Astrocyte (in vitro differentiated cells and primary cell): ENCODE data around the gene ZDHHC8. TPM values are rescaled to one million over a fixed set of nuclear protein-coding genes. Genes with fewer than 3 reads are reported as not detected.
A peak's percentile ranks its signal among the peaks of the same experiment; 100 is the strongest.

ENCODE experiments used
- DNase-seq: peaks from one replicate; pipeline ENCODE4 v3.0.0-alpha.2; 2010; ENCODE audit warnings: low read depth
- FAIRE-seq: peaks from 2 replicates; lab custom pipeline; 2011; peaks lifted over from hg19 to GRCh38; lab: Jason Lieb, UNC
- H2AFZ ChIP-seq: 2 replicates; pipeline ENCODE4 v1.6.0; 2012; ENCODE audit warnings: low read depth, low read length, inconsistent platforms
- H3K27ac ChIP-seq: 2 replicates; pipeline ENCODE4 v1.5.1; 2011; ENCODE audit warnings: low read depth, low read length, inconsistent platforms
- H3K27me3 ChIP-seq: 2 replicates; pipeline ENCODE4 v1.6.0; 2011; ENCODE audit warnings: low read length, inconsistent platforms; ENCODE audit not compliant: insufficient read depth
- H3K36me3 ChIP-seq: 2 replicates; pipeline ENCODE4 v1.5.1; 2011; ENCODE audit warnings: low read length, inconsistent platforms; ENCODE audit not compliant: insufficient read depth
- H3K4me1 ChIP-seq: 2 replicates; pipeline ENCODE4 v1.5.1; 2011; ENCODE audit warnings: low read length, inconsistent platforms; ENCODE audit not compliant: insufficient read depth
- H3K4me2 ChIP-seq: 2 replicates; pipeline ENCODE4 v1.6.0; 2012; ENCODE audit warnings: low read length, inconsistent platforms
- H3K4me3 ChIP-seq: 2 replicates; pipeline ENCODE4 v1.5.1; 2011; ENCODE audit warnings: low read depth, mild to moderate bottlenecking, low read length, inconsistent platforms; ENCODE audit not compliant: insufficient read depth
- H3K79me2 ChIP-seq: 2 replicates; pipeline ENCODE4 v1.6.0; 2012; ENCODE audit warnings: mild to moderate bottlenecking, low read length, inconsistent platforms; ENCODE audit not compliant: insufficient read depth
- H3K9ac ChIP-seq: 2 replicates; pipeline ENCODE4 v1.6.0; 2012; ENCODE audit warnings: mild to moderate bottlenecking, low read length, inconsistent platforms
- H3K9me3 ChIP-seq: 2 replicates; pipeline ENCODE4 v1.5.1; 2012; ENCODE audit warnings: low read depth, mild to moderate bottlenecking, low read length, inconsistent platforms; ENCODE audit not compliant: insufficient read depth
- H4K20me1 ChIP-seq: 2 replicates; pipeline ENCODE4 v1.6.0; 2012; ENCODE audit warnings: low read length, inconsistent platforms; ENCODE audit not compliant: insufficient read depth
- H3K27ac Mint-ChIP-seq: one replicate; pipeline ENCODE4 v1.8.0; 2021; ENCODE audit warnings: mild to moderate bottlenecking, mixed read lengths; ENCODE audit not compliant: unreplicated experiment
- H3K27me3 Mint-ChIP-seq: one replicate; pipeline ENCODE4 v1.8.0; 2021; ENCODE audit warnings: low read depth, mixed read lengths; ENCODE audit not compliant: unreplicated experiment
- H3K36me3 Mint-ChIP-seq: one replicate; pipeline ENCODE4 v1.8.0; 2021; ENCODE audit warnings: low read depth, mixed read lengths; ENCODE audit not compliant: unreplicated experiment
- H3K4me1 Mint-ChIP-seq: one replicate; pipeline ENCODE4 v1.8.0; 2021; ENCODE audit warnings: low read depth, mixed read lengths; ENCODE audit not compliant: unreplicated experiment
- H3K4me3 Mint-ChIP-seq: one replicate; pipeline ENCODE4 v1.8.0; 2021; ENCODE audit warnings: mild to moderate bottlenecking, moderate library complexity, mixed read lengths; ENCODE audit not compliant: unreplicated experiment
- H3K9me3 Mint-ChIP-seq: one replicate; pipeline ENCODE4 v1.8.0; 2021; ENCODE audit warnings: mild to moderate bottlenecking, mixed read lengths; ENCODE audit not compliant: unreplicated experiment
- CTCF ChIP-seq: IDR thresholded peaks from 2 replicates; pipeline ENCODE4 v1.5.1; 2011; ENCODE audit warnings: low read depth, mild to moderate bottlenecking, inconsistent platforms, low read length, moderate library complexity; ENCODE audit not compliant: insufficient read depth
- EZH2 ChIP-seq: IDR thresholded peaks from 2 replicates; pipeline ENCODE4 v1.6.1; 2012; ENCODE audit warnings: mild to moderate bottlenecking, low read length, inconsistent platforms; ENCODE audit not compliant: insufficient read depth
- total RNA-seq: library from RNA; stranded (reverse); gene quantifications from 2 replicates; pipeline ENCODE4 v1.2.1, GENCODE V29; 2021

ZDHHC8 gene
- total RNA-seq, 1 donor from 2014 or later, result 88.3 TPM

- Mint-ChIP-seq H3K27me3 (no peaks in the 10 kb centered on the region), H3K36me3 (peaks cover 12% of the 10 kb centered on the region), H3K4me3 (peak overlapping the region; percentile 93), H3K9me3 (no peaks in the 10 kb centered on the region), H3K27ac (peak overlapping the region; percentile 89), H3K4me1 (peaks cover 3% of the 10 kb centered on the region)
- DNase-seq (no peak), FAIRE-seq (no peak)
- Histone ChIP-seq H3K9me3 (no peaks in the 10 kb centered on the region), H3K4me2 (peak overlapping the region; percentile 85), H3K27me3 (no peaks in the 10 kb centered on the region), H3K9ac (peak overlapping the region; percentile 96), H3K79me2 (peaks cover 88% of the 10 kb centered on the region), H3K4me1 (peaks cover 17% of the 10 kb centered on the region), H4K20me1 (peaks cover 40% of the 10 kb centered on the region), H3K4me3 (peak overlapping the region; percentile 73), H3K36me3 (peaks cover 12% of the 10 kb centered on the region), H2AFZ (no peak overlapping the region), H3K27ac (peak overlapping the region; percentile 66)
- TF ChIP-seq EZH2, result no peak
- no peak for TF ChIP-seq CTCF
Measured at GRCh38 chr22:20118300-20119020, 13.1 kb upstream of the ZDHHC8 start.

GRCh38 chr22:20121856-20122415 is 9.7 kb upstream of the ZDHHC8 start:
- peak overlapping the region; percentile 8 for H3K4me3 Mint-ChIP-seq

More at GRCh38 chr22:20121856-20122415, 9.7 kb upstream of the ZDHHC8 start:
- FAIRE-seq, result no peak
- H3K4me1 Mint-ChIP-seq, result peaks cover 3% of the 10 kb centered on the region
- no peaks in the 10 kb centered on the region for H3K9me3 Mint-ChIP-seq
- no peaks in the 10 kb centered on the region for H3K27me3 ChIP-seq
- H3K36me3 ChIP-seq, result peaks cover 15% of the 10 kb centered on the region
- no peak overlapping the region for H3K4me3 ChIP-seq
- peaks cover 70% of the 10 kb centered on the region for H3K79me2 ChIP-seq
- H3K9me3 ChIP-seq, result no peaks in the 10 kb centered on the region
- no peak overlapping the region for H3K27ac ChIP-seq
- TF ChIP-seq CTCF, result no peak
- no peak for TF ChIP-seq EZH2
- no peak overlapping the region for H3K4me2 ChIP-seq
- no peak overlapping the region for H2AFZ ChIP-seq
- H3K36me3 Mint-ChIP-seq, result peaks cover 10% of the 10 kb centered on the region
- DNase-seq, result no peak
- H3K27ac Mint-ChIP-seq, result no peak overlapping the region
- H3K4me1 ChIP-seq, result peaks cover 12% of the 10 kb centered on the region
- peaks cover 58% of the 10 kb centered on the region for H4K20me1 ChIP-seq
- no peak overlapping the region for H3K9ac ChIP-seq
- no peaks in the 10 kb centered on the region for H3K27me3 Mint-ChIP-seq
